HG02885 (cell line): ENCODE measurements around the gene ASPSCR1.

Experiments
- ATAC-seq: cut with Tn5 transposase; IDR thresholded peaks from one replicate; pipeline ENCODE4 v1.9.1; 2021; ENCODE audit warnings: mild to moderate bottlenecking; ENCODE audit not compliant: unreplicated experiment, poor library complexity

ASPSCR1 gene

GRCh38 chr17:82021107-82021899 lies 43.9 kb downstream of the ASPSCR1 start:
- no peak for ATAC-seq

GRCh38 chr17:82021900-82022309 lies 44.5 kb downstream of the ASPSCR1 start:
- no peak for ATAC-seq

DNA sequence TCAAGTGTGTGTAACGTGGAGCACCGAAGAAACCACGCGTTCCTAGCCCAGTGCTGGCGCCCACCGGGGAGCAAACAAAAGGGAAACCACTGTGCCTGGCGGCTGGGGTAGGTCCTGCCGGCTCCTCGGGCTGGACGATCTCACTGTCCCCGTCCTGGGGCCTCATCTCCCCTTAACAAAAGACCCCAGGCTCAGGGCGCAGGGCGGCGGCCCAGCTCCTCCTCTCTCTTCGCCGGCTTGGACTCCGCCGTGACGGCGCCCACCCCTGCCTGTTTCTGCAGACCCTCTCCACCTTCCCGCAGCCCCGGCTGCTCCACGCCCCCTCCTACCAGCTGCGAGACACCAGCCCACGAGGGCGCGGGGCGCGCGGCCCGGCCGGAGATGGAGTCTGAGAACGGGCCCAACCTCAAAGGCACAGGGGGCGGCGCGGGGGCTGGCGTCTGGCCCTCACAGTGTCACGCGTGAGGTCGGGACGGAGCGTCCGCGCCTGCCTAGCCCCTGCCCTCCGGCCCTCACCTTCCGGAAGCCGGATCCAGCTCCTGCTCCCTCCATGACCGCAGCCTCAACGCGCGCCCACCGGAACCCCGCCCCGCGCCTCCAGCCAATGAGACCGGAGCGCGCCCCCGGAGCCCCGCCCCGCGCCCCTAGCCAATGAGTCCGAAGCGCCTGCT lies 45.0 kb downstream of the ASPSCR1 start, which contains the start of gene CENPX:
TSS of gene CENPX (minus strand) at position 569 of the 671 bp plus-strand sequence. CDS start at position 552, 17 bp downstream.
- ATAC-seq, result no peak

GRCh38 chr17:82022981-82023446 lies 45.6 kb downstream of the ASPSCR1 start, which contains the start of gene LRRC45:
LRRC45 (plus strand) TSS chr17:82023305; CDS start chr17:82023644, 339 bp downstream.
- ATAC-seq, result peak; percentile 85

- no peak for ATAC-seq
Observed at GRCh38 chr17:82023447-82024241, 46.2 kb downstream of the ASPSCR1 start.

GRCh38 chr17:82024859-82025258 lies 47.4 kb downstream of the ASPSCR1 start:
- no peak for ATAC-seq

GRCh38 chr17:82025401-82026107 lies 48.1 kb downstream of the ASPSCR1 start:
- ATAC-seq, result no peak

- no peak for ATAC-seq
Observed at GRCh38 chr17:82028246-82028645, 50.8 kb downstream of the ASPSCR1 start.

- ATAC-seq, result no peak
Observed at GRCh38 chr17:82028966-82029365, 51.5 kb downstream of the ASPSCR1 start.

GRCh38 chr17:82029391-82029790 lies 52.0 kb downstream of the ASPSCR1 start:
- ATAC-seq, result no peak

DNA sequence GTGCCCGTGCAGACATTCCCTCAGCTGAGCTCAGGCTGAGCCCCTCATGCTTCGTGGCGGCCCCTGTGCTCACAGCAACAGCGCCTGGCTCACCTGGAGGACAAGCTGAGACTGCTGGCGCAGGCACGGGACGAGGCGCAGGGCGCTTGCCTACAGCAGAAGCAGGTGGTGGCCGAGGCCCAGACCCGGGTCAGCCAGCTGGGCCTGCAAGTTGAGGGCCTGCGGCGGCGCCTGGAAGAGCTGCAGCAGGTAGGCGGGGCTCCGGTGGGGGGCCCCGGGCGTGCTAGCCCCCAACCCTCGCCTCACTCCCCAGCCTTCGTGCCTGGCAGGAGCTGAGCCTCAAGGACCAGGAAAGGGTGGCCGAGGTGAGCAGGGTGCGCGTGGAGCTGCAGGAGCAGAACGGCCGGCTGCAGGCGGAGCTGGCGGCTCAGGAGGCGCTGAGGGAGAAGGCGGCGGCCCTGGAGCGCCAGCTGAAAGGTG lies 52.6 kb downstream of the ASPSCR1 start:
- no peak for ATAC-seq

- peak; percentile 65 for ATAC-seq
Observed at GRCh38 chr17:82030470-82031302, 53.3 kb downstream of the ASPSCR1 start.

DNA sequence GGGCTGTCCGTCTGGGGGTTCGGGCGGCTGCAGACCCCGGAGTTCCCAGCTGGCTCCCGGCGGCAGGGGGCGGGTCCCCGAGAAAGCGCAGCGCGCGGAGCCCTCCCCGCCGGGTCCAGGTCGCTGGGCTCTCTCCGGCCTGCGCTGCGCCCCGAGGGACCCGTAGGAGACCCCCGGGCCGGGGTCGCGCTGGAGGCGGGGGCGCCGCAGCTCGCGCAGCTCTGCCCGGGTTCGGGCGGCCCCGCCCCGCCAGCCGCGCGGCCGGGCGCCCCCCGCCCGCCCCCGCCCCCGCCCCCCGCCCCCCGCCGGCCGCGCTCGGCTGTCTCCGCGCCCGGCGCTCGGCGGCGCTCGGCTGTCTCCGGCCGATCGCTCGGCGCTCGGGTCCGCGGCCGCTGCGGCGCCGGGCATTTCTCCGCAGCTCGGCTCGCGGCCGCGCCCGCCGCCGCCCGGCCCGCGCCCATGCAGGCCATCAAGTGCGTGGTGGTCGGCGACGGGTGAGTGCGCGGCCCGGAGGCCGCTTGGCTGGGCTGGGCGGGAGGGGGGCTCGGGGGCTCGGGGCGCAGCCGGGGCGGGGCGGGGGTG lies 54.0 kb downstream of the ASPSCR1 start, which contains the start of gene RAC3:
TSS of gene RAC3 (plus strand) at position 376 of the 582 bp plus-strand sequence. CDS start at position 460, 84 bp downstream.
- ATAC-seq, result peak; percentile 18

DNA sequence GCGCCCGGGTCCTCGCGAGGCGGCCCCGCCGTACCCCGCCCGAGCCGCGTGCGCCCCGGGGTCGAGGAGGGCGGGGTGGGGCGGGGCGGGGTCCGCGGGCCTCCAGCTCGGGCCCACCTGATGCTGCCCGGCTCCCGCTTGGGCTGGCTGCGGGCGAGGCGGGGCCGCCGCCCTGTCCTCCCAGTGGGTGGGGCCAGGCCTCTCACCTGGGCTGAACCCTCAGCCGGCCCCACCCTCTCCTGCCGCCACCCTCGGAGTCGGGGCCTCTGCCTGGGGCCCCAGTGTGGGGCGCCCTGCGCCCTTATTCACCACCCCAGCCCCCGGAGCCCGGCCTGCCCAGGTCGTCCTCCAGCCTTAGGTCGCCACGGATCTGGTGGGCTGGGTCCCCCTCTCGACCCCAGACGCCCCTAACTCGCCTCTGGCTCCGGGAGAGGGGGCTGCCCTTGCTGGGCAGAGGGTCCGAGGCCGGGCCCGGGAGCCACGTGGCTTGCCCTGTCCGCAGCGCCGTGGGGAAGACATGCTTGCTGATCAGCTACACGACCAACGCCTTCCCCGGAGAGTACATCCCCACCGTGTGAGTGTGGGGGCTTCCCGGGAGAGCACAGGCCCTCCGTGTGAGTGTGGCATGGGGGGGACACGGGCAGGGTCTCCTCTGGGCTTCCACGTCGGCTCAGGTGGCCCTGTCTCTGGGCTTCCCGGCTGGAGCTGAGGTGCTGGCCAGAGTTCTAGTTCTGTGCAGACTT lies 54.6 kb downstream of the ASPSCR1 start:
- ATAC-seq, result no peak

DNA sequence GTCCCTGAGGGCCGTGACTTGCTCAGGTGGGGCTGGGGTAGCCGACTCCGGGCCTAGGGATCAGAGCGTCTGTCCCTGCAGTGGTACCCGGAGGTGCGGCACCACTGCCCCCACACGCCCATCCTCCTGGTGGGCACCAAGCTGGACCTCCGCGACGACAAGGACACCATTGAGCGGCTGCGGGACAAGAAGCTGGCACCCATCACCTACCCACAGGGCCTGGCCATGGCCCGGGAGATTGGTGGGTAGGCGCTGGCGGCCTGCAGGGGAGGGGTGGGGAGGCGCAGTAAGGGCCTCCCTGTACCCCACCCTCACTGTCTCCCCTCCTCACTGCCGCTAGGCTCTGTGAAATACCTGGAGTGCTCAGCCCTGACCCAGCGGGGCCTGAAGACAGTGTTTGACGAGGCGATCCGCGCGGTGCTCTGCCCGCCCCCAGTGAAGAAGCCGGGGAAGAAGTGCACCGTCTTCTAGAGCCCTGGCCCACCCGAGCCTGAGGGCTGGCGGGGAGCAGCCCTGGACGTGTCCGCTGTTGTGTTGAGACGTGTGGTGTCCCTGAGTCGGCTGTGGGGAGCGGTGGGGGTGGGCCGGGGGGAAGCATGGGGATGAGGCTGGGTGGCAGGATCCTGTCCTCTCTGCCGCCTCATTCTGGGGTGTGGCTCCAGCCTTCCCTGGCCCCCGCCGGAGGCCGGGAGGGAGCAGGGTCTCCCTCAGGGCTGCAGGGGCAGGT lies 56.1 kb downstream of the ASPSCR1 start:
- ATAC-seq, result no peak

DNA sequence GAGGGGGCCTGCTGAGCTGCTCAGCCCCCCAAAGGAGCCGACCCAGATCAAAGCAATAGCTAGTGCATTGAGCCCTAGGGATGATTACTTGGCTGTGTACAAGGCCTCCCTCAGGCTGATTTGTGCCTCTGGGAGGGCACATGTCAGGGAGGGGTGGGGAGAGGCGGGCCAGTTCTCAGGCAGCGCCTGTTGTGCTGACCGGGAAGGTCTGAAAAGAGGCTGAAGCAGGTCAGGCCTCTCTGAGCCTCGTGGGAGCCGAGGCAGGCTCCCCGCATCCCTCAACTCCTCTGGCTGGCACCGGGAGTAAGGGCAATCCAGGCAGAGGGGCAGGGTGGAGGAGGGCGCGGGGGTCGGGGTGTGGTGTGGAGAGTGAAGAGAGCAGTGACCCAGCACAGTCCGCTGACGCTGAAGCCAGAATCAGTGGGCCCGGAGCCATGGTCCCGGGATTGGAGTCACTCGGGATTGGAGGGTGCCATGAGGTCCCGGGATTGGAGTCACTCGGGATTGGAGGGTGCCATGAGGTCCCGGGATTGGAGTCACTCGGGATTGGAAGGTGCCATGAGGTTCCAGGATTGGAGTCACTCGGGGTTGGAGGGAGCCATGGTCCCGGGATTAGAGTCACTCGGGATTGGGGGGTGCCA lies 57.1 kb downstream of the ASPSCR1 start:
- ATAC-seq, result no peak

DNA sequence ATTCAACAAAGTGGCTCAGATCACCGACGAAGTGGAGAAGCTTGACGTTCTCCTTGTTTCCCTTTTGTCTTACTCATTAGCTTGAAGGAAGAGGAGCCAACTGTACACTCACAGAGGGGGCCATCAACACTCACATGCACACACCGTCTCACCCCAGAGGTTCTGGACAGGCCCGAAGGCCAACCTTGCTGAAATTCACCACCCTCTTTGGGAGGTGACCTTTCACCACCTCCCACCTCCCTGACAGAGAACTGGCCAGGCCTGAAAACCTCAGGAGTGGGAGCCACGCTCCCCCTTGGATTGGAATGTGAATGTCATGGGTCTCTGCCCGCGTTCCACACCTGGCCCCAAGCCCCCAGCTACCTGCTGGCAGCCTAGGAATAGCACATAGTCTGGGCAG lies 58.1 kb downstream of the ASPSCR1 start:
- no peak for ATAC-seq
